ENCODE measurements around the gene WDR90.

- no peak for TF ChIP-seq CTCF (IDR thresholded peaks at IDR 0.05; ENCODE audit: low read length)
- no peak for TF ChIP-seq EZH2 (IDR thresholded peaks at IDR 0.05; ENCODE audit: borderline replicate concordance, low read length)
Measured at GRCh38 chr16:634051-634670, 15.0 kb upstream of the WDR90 start.
